ENCODE results near the gene SUDS3. TPM values are rescaled to one million over a fixed set of nuclear protein-coding genes. Genes with fewer than 3 reads are reported as not detected.
"Not testable (repeated sequence)": the region's sequence is repeated elsewhere in the genome, so short reads cannot be mapped to it uniquely, and the experiment has no call there.

SUDS3 gene
- total RNA-seq, 1 experiment from 2014 or later = 20.5 TPM

DNA sequence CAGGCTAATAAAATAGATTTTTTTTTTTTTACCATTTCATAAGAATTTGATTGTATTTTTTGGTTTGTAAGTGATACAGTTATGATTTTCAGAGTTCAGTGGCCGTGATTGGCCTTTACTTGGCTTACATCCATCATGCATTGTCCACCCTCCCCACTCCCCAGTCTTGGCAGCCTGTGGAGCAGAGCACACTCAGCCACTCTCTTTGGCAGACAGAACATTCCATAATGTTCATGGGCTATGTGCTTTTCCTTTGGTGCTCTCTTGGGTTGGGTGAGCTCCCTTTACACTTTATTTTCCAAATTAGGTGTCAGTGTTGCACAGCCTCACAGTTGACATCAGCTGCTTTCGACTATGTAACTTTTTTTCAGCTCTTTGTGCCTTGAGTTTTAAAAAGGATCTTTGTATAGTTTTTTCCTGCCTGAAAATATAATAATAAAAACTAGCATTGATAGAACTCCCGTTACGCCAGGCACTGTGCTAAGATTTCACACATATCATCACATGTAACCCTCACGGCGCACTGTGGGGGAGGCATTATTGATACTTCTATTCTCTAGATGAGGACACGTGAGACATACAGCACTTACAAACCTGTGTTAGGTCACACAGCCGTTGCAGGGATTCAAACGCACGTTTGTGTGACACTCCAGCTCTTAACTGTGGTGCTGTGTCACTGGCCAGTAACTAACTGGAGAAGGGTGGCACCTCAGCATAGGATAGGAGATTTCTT is 21.5 kb downstream of the SUDS3 start:
- no peak for DNase-seq (ENCODE audit: low read depth)

DNA sequence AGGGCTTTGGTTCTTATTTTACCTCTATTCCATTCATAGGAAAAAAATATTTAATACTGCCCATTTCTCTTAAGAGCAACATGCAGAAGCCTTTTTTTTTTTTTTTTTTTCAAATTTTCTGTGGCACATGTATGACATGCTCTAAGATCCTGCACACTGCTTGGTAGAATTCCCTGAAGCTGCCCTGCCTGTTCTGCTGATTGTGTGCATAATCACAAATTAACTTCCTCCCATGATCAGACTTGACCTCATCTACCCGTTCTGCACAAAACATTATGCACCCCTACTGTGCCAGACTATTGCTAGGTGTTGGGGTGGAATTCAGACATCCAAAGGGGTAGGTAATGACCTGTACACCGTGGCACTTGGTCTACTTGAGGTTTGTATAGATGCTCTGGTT is 22.2 kb downstream of the SUDS3 start:
- no peak for DNase-seq (ENCODE audit: low read depth)

DNA sequence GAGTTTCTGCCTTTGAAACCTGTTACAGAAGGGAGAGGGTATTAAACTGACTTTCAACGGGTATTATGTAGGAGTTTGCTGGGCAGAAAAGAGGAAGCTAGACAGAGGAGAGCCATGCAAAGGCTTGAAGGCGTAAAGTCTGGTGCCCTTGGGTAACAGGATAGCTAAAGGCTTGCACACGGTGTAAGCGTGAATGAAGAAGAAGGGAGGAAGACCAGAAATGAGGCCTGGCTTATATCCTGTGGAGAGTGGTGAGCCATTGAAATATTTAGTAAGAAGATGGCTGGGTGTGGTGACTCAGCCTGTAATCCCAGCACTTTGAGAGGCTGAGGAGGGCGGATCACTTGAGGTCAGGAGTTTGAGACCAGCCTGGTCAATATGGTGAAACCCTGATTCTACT is 22.6 kb downstream of the SUDS3 start:
- DNase-seq (ENCODE audit: low read depth) = no peak

DNA sequence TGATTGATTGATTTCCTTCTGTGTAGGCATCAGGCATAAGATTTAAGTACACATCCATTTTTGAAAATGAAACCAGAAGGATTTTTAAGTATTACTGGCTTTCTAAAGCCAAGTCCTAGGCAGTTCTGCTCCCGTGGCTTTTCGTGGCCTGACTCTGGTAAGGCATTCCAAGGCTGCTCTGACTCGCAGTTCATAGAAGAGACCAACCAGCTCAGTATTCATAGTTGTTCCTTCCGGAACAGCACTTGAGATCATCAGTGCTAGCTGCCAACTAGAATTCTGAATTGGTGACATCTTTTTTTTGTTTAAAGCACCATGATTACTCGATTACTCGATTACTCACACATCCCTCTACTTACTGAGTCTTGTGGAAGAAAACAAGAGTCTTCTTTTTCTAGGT is 25.9 kb downstream of the SUDS3 start:
- DNase-seq (ENCODE audit: low read depth) = peak; percentile 22

DNA sequence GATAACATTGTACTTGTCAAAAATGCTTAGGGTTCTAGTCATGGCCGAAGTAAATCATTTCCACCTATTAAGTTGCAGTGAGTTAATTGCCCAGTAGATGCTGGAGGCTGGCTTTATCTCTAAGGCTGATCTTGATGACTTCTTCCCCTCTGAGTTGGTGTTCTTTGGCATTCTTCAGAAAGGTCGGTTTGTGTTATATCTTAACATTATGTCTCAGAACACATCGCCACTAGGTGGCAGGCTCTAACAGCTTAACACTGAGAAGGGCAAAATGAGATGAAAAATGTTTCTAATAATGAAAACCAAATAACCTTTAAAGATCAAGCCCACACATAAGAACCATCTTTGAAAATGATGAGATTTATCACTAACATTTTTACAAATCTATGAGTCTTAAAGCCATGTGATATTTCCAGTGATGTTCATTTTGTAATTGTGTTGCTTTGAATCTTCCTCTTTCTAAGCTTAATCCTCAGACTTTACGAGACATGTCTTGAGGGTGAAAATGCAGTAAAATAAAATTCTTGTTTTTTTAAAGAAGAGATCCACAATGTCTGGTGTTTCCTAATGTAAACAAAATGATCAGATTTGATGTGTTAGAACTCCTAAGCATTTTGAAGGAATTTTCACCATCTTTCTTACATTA is 28.6 kb downstream of the SUDS3 start:
- peak; percentile 47 for DNase-seq (ENCODE audit: low read depth)

DNA sequence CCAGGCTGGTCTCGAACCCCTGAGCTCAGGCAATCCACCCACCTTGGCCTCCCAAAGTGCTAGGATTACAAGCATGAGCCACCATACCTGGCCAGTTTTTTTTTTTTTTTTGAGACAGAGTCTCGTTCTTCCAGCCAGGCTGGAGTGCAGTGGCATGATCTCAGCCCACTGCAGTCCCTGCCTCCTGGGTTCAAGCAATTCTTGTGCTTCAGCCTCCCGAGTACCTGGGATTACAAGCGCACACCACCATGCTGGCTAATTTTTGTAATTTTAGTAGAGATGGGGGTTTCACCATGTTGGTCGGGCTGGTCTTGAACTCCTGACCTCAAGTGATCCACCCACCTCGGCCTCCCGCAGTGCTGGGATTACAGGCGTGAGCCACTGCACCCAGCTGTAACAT is 31.9 kb downstream of the SUDS3 start:
- not testable (repeated sequence) for DNase-seq (ENCODE audit: low read depth)

DNA sequence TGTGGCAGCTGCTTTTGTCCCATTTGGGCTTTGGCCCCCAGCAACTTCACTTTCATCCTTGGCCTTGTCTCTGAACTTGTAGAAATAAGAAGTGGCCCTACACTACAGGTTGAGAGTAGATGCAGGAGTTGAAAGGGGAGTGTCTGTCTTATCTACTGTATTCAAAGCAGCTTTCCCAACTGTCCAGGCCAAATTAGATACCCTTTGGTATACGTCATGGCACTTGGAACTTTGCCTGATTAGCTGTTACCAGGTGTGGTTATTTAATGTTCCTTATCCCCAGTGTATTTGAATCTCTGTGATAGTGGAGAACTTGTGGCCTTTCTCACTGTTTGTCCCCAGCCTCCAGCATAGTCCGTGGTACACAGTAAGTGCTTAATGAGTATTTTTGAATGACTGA is 33.5 kb downstream of the SUDS3 start:
- DNase-seq (ENCODE audit: low read depth) = no peak

DNA sequence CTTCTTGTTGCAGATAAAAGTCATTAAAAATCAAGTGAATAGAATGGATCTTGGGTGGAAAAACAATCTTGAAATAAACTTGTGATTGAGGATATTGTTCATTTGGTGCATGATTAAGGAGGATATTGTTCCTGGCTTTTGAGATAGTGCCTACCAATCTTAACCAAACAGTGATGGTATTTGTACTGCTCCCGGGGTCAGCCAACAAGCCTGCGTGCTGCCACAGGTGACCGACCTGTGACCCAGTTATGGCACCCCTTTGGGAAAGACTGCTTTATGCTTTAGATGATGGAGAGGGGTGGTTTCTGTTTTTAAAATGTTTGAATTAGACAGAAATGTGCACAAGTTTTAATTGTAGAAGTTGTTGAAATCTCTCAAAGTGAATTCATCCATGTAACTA is 41.6 kb downstream of the SUDS3 start:
- no peak for DNase-seq (ENCODE audit: low read depth)

DNA sequence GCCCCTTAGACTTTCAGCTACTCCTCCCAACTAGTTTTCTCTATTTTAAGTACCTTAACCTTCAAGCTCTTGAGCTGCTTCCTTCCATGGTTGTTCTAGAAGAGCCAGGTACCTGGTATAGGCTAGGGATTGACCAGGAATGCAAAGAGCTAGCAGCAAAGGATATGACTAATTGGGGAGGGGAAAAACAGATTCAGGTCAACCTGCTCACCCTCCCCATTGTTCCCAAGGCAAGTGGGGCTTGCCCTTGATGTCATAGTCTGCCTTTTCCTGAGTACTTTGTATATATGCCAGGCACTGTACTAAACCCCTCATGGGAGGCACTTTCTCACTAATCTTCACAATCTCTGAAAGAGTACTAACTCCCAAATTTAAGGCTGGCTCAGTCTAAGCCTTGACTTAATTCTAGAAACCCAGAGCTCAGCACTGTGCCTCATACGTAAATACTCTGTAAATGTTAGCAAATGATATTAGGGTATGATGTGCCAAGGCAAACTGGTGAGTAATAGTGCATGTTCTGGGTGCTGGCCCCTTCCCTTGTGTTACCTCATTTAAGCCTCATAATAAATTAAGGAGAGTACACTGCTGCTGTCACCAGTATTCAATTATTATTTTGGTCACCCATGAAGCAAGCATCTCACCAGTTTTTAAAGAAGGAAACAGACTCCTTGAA is 42.2 kb downstream of the SUDS3 start:
- no peak for DNase-seq (ENCODE audit: low read depth)

DNA sequence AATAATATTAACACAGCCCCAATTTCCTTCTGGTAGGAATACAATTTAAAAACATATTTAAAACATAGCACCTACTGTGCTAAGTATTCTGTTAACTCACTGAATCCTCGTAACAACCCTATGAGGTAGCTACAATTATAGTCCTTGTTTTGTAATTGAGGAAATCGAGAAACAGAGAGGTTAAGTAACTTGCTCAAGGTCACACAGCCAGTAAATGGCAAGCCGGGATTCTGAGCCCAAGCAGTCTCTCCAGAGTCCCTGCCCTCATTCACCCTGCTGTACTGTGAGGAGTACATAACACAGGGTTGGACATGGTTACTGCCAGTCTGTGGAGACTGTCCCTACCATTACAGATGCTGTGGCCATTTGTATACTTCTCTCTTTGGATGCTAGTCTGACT is 44.3 kb downstream of the SUDS3 start:
- no peak for DNase-seq (ENCODE audit: low read depth)

DNA sequence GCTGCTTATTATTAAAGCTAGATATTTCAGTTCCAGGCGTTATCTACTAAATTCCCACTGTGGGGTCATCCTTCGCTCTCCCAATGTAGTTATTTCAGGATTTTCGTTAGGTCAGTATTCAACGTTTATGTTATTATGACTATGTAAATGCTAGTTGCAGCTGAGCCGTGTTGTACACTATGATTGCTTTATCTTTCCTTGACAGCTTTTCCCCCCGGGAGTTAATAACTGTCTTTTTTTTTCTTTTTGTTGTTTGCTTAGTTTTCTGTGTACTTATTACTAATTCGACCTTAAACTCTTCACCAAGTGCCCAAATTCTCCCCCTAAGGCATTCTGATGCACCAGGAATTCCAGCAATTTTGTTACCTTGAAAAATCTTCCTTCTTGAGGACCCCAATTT is 48.5 kb downstream of the SUDS3 start:
- no peak for DNase-seq (ENCODE audit: low read depth)

DNA sequence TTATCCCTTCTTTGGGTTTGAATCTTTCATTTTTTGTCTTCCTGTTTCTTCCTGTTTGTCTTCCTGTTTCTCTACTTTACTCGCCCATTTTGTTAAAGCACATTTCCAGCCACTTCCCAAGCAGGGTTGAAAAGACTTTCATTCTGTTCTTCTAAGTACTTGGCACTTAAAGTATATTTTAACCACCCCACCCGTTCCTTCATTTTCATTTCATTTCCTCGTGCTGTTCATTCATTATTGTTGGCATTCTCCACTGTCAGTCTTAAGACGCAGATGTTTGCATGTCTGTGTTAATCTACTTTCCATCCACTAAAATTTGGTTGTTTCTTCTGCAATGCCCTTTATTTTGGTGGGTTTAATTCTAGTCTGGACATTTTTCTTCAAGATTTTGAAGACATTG is 49.0 kb downstream of the SUDS3 start:
- DNase-seq (ENCODE audit: low read depth) = no peak

DNA sequence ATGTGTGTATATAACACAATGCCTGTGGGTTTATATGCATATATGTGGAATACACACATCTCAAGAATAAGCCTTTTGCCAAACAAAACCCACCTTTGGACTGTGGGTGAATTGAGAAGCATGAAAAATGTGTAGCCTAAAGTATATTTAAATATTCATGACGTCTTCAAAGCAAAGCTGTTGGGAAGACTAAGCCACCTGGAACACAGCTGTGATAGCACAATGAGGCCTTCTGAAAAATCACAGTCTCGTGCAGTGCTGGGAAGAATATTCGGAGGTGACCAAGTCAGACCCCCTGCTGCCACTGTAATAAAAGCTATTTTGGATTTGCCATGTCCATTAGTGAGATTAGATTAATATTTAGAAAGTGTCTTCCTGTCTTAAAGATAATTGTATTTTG is 51.5 kb downstream of the SUDS3 start:
- no peak for DNase-seq (ENCODE audit: low read depth)

DNA sequence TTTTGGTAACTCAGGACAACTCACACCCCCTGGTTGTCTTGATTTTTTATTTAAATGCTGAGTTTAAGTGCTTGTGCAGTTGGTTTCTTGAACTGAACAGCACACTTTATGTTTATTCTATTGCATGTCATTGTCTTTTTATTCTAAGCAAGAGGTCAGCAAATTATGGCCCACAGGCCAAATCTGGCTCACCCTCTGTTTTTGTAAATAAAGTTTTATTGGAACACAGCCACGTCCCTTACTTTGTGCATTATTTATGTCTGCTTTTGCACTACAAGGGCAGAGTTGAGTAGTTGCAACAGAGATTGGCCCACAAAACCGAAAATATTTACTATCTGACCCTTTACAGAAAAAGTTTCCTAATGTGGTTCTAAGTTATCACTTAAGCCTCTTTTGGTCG is 52.3 kb downstream of the SUDS3 start:
- DNase-seq (ENCODE audit: low read depth) = no peak

DNA sequence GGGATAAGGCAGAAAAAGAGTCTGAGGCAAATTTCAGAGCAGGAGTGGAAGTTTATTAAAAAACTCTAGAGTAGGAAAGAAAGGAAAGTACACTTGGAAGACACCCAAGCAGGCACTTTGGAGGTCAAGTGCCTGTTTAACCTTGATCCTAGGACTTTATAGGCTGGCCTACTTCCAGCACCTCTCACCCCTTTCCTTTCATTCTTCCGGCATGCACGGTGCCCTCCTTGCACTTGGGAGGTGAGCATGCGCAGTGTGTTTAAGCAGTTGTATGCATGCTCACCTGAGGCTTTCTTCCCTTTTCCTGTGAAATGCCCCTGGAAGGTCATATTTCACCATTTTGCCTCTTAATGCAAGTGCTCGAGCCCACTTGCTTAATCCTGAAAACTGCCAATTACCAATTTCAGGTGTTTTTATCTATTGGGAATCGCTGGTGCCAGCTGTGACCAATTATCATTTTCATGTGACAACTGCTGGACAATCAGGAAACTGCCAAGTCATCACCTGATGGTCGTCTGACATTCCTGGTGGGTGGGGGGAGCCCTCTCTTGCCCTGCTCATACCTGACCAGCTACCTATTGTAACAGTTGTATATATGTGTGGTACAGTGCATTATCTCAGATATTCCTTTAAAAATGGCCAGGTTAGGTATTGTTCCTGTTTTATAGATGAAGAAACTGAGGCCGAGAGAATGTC is 53.5 kb downstream of the SUDS3 start:
- no peak for DNase-seq (ENCODE audit: low read depth)

DNA sequence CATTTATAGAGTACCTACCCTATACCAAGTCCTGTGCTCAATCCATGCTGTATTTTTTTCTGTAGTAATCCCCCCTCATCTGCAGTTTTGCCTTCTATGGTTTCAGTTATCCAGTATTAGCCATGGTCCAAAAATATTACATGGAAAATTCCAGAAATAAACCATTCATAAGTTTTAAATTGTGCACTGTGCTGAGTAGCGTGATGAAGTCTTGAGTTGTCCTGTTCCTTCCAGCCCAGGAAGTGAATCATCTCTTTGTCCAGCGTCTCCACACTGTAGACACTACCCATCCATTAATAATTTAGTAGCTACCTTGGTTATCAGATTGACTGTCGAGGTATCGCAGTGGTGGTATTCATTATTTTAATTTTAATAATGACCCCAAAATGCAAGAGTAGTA is 54.2 kb downstream of the SUDS3 start:
- peak; percentile 2 for DNase-seq (ENCODE audit: low read depth)

DNA sequence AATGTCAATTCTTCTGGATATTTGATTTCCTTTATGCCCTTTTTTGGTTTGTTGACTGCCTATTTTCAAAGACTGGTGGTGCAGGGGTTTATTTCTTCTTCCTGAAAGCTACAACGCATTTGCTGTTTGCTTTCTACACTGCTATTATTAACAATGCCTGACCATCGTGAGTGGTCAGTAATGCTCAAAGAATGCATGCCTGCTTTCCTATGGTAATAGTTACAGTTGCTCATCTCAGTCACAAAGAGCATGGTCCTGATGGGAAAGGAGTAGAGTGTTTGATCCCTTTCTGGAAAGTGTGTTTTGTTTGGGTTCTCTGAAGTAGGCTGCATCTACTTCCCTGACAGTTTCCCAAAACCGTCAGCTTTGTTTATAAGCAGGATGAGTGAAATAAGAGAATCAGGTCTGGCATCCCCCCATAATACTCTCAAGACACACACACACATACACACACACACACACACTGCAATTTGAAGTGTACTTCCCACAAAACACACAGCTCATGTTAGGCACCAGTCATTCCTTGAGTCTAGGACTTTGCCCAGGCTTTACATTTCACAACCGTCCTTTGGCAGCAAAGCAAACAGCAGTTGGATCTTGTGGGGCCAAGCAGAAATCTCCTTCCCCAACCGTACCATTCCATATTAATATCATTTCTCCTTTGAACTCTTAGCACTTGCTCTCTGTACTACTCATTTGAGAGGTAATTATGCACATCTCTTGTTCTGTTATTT is 56.6 kb downstream of the SUDS3 start:
- no peak for DNase-seq (ENCODE audit: low read depth)

DNA sequence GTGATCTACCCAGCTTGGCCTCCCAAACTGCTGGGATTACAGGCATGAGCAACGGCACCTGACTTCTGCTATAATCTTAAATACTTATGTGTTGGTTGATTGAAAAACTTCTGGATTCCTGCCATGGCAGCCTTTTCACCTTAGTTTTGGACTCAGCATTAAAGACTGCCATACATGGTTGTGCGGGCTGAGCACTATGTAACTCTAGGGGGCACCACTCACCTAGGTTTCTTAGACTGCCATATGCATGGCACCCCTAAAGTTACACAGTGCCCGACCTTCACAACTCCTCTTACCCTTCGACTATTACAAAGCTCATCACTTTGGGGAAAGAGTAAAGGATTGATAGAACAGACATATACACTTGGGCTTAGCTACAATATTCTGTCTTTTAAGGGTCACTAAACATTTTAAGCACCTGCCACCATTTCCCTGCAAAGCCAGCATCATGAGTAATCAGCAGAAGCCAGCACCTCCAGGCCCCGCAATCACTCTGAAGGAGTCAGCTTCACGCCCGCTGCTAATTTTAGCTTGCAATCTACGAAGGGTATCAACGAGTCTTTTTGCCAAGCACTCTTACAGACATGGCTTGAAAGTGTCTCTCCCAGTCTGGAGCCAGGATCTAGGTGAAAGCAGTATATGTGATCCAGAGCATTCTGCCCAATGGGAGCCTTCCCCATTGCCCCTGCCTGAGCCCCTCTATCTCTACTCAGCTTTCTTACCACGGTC is 59.8 kb downstream of the SUDS3 start:
- DNase-seq (ENCODE audit: low read depth) = no peak

DNA sequence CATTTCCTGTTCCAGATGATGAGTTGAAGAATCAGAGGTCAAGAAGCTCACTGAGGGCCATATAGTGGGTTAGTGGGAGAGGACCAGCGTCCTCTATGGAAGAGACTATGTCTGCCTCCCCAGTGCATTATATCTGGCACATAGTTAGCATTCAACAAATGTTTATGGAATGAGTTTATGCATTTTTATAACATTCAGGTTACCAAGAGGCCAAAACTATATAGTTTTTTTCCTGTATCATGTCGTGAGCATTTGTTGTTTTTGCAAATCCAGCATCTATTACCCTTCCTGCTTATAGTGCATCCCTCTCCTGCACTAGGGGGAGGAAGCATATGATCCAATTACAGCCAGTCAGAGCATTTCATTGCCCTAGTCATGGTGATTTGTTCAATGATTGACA is 60.6 kb downstream of the SUDS3 start:
- no peak for DNase-seq (ENCODE audit: low read depth)

DNA sequence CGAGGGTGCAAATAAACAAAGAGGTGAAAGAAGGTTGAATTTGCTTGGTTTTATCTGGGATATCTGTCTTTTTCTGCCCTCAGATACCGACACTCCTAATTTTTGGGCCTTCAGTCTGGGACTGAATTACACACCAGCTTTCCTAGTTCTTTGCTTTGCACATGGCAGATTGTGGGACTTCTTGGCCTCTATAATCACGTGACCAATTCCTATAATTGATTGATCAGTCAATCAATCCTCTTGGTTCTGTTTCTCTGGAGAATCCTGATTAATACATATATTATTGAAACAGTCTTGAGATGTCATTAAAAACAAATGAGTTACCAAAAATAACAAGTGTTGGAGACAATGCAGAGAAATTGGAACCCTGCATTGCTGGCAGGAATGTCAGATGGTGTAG is 62.7 kb downstream of the SUDS3 start:
- DNase-seq (ENCODE audit: low read depth) = no peak

DNA sequence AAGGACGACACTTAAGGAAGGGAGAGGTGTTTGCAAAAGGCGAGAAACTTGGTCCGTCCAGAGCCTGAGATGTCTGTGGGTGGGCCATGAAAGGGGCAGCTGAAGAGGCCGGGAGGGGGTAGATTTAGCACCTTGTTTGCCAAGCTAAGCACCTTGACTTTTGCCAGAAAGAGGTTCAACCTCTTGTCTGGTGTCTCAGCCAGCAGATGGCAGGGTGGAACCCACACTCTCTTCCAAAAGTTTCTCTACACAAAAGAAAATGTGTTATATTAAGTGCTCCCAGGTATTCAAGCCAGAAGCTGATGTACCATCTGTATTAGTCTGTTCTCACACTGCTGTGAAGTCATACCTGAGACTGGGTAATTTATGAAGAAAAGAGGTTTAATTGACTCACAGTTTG is 69.9 kb downstream of the SUDS3 start:
- no peak for DNase-seq (ENCODE audit: low read depth)
